Adrenal gland (tissue), 12 donors: ENCODE measurements around the gene ARHGEF38. TPM values are rescaled to one million over a fixed set of nuclear protein-coding genes. Genes with fewer than 3 reads are reported as not detected.

Experiments used
- DNase-seq, 7 donors: peaks; one replicate each; pipeline ENCODE4 v3.0.0-alpha.2; 2019 to 2020
- H3K27ac ChIP-seq, 5 donors: fragments of 200-600 bp; sonication (generic) in 4 of 5; 1 replicate in 3 of 5; 2 replicates in 2 of 5; pipeline versions ENCODE4 v1.5.1 to v1.8.0; 2016 to 2020; ENCODE audit warnings: mild to moderate bottlenecking in 1 of 5
- H3K27me3 ChIP-seq: fragments of 200-600 bp; 2 replicates; pipeline ENCODE4 v1.8.0; 2021
- H3K36me3 ChIP-seq, 2 donors: fragments of 200-600 bp; replicated peaks in 1 of 2; 1 replicate in 1 of 2; 2 replicates in 1 of 2; pipeline versions ENCODE4 v1.5.1 to v1.8.0; 2018 to 2022
- H3K4me1 ChIP-seq, 2 donors: fragments of 200-600 bp; replicated peaks in 1 of 2; 1 replicate in 1 of 2; 2 replicates in 1 of 2; pipeline versions ENCODE4 v1.5.1 to v1.8.0; 2018 to 2021
- H3K4me3 ChIP-seq, 4 donors: fragments of 200-600 bp; sonication (generic) in 3 of 4; one replicate each; pipeline ENCODE4 v1.5.1; 2016 to 2018
- H3K9me3 ChIP-seq, 3 donors: fragments of 200-600 bp; sonication (generic) in 1 of 3; replicated peaks in 1 of 3; 1 replicate in 2 of 3; 2 replicates in 1 of 3; pipeline versions ENCODE4 v1.5.1 to v1.8.0; 2016 to 2021
- POLR2A ChIP-seq, 2 donors: fragments of 450-650 bp; IDR thresholded peaks; one replicate each; pipeline ENCODE4 v1.6.1; 2017; ENCODE audit warnings: antibody characterized with exemption in 2 of 2, mild to moderate bottlenecking in 2 of 2, moderate library complexity in 1 of 2
- WGBS, 4 donors: extraction: QIAGEN DNeasy Blood & Tissue Kit in 2 of 4; methylation state at CpG; one replicate each; pipeline versions ENCODE4 v1.1.5 to v1.1.7; 2013 to 2017; 5-methylcytosine and 5-hydroxymethylcytosine counted together
- intact Hi-C, 2 donors: fragments of 100-400 bp; cut with DNase I; formaldehyde crosslinking; loops; one replicate each; pipeline versions ENCODE4 v1.14.1 to v1.15.0; 2022 to 2023
- polyA plus RNA-seq, 3 donors: library from polyadenylated mRNA; stranded (reverse); fragments of 200-250 nt in 2 of 3; fragments of 350-450 nt in 1 of 3; fragmentation: Illumina TruSeq in 1 of 3; extraction: RNeasy Lipid Tissue Mini Kit (QIAGEN cat#74804) in 1 of 3; gene quantifications; one replicate each; pipeline ENCODE4 v1.2.3, GENCODE V29; 2013 to 2014
- total RNA-seq, 9 donors: library from RNA; depleted of rRNA in 4 of 9; stranded (reverse); fragments of >200 nt in 4 of 9; fragments of 120-200 nt in 1 of 9; fragmentation: NEBNext Ultra II Directional in 1 of 9; extraction: Animal tissue kit (Norgen Biotek cat#: 25700) in 1 of 9; gene quantifications; one replicate each; pipeline versions ENCODE4 v1.1.0 to v1.2.4, GENCODE V29; 2013 to 2023
- TF ChIP-seq, protein P1 (sequence below), 6 experiments: fragments of 450-650 bp in 4 of 6; fragments of 200-600 bp in 2 of 6; sonication (generic) in 1 of 6; IDR thresholded peaks; 1 replicate in 5 of 6; 2 replicates in 1 of 6; pipeline versions ENCODE4 v1.5.1 to v1.8.0; 2016 to 2021; ENCODE audit warnings: antibody characterized with exemption in 6 of 6, mild to moderate bottlenecking in 2 of 6, moderate library complexity in 1 of 6
- donor health status: healthy with polysubstance abuse.
- donor health status: Bipolar disorder and iron deficiency.
- donor health status: DM: yes; HTN: yes; CAD: no.
- donor health status: DM: no; HTN: no; CAD: no.
- donor health status: DM: no; HTN: no; CAD: no.
- donor health status: DM: yes; HTN: yes; CAD: no.

Gene ARHGEF38
- total and polyA plus RNA-seq, 12 donors: not detected

DNA sequence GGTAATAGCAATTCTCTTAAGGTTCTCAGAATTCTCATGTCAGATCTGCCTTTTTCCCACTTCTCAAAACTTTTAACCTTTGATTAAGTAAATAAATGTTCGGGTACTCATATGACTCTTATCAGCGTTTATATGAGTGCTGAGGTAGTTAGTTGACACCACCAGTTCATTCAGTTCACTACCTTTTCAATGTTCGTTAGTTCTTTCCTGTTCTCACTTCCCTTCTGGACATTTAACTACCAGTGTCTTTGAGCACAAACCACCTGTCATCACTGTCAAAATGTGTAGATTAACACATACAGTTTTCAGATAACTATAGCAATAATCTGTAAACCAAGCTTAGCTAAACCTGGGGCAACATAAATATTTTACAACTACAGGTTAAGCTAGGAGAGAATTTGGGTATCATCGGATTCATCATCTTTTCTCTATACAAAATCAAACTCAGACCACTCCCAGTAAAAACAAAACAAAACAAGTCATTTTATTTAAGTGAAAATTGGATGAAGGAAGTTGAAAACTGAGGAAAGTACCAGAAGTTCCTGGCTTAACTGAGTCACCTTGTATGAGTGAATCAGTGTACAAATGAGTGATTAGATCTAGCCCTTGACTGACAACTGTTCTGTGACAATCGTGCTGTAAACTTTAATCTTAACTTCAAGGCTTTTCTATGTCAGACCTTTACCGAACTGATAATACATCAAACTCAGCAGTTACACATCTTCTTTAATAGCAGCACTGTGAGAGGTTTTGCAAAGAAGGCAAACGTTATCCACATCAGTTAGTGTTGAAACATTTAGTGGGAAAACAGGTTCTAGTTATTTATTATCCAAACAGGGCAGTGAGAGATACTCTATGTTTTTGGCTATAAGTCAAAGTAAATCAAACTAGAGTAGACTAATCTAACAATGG lies 41.9 kb downstream of the ARHGEF38 start:
- H3K27me3 ChIP-seq: no peaks in the 10 kb centered on the region
- no peak overlapping the region for H3K4me3 ChIP-seq
- intact Hi-C loops: no loop called here
- no peak overlapping the region for H3K27ac ChIP-seq
- 41 to 52% (median 49%) methylated on average over 7 of the region's 7 CpGs for WGBS, 4 donors
- no peak for DNase-seq
- no peaks in the 10 kb centered on the region for H3K9me3 ChIP-seq
- TF ChIP-seq, protein P1, sequence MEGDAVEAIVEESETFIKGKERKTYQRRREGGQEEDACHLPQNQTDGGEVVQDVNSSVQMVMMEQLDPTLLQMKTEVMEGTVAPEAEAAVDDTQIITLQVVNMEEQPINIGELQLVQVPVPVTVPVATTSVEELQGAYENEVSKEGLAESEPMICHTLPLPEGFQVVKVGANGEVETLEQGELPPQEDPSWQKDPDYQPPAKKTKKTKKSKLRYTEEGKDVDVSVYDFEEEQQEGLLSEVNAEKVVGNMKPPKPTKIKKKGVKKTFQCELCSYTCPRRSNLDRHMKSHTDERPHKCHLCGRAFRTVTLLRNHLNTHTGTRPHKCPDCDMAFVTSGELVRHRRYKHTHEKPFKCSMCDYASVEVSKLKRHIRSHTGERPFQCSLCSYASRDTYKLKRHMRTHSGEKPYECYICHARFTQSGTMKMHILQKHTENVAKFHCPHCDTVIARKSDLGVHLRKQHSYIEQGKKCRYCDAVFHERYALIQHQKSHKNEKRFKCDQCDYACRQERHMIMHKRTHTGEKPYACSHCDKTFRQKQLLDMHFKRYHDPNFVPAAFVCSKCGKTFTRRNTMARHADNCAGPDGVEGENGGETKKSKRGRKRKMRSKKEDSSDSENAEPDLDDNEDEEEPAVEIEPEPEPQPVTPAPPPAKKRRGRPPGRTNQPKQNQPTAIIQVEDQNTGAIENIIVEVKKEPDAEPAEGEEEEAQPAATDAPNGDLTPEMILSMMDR (IDR thresholded peaks at IDR 0.05): no peak
- TF ChIP-seq POLR2A (IDR thresholded peaks at IDR 0.05): no peak
- H3K4me1 ChIP-seq: no peaks in the 10 kb centered on the region
- no peaks in the 10 kb centered on the region for H3K36me3 ChIP-seq

DNA sequence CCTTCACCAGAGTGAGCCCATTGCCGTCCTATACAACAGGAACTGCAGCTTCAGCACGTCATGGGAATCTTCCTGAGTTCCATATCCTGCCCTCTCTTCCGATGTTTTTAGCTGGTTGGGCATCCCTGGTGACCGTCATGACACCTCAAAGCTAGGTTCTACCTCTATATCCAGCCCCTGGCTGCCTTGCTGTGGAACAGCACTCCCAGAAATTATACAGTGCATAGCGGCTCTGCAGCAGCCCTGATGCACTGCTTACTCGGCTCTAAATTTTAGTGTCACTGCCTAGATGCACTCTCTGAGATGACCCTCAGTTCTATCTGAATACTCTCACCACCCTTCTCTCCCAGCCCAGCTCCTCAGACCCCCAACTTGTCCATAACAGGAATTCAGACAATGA lies 44.3 kb downstream of the ARHGEF38 start:
- no peak for TF ChIP-seq POLR2A (IDR thresholded peaks at IDR 0.05)
- TF ChIP-seq, protein P1 (IDR thresholded peaks at IDR 0.05): no peak
- H3K36me3 ChIP-seq: no peaks in the 10 kb centered on the region
- DNase-seq: no peak
- 76 to 86% (median 79%) methylated on average over 6 of the region's 6 CpGs for WGBS, 4 donors
- no peaks in the 10 kb centered on the region for H3K4me1 ChIP-seq
- no peaks in the 10 kb centered on the region for H3K9me3 ChIP-seq
- H3K27ac ChIP-seq: no peak overlapping the region
- intact Hi-C loops: no loop called here
- no peak overlapping the region for H3K4me3 ChIP-seq
- H3K27me3 ChIP-seq: no peaks in the 10 kb centered on the region

DNA sequence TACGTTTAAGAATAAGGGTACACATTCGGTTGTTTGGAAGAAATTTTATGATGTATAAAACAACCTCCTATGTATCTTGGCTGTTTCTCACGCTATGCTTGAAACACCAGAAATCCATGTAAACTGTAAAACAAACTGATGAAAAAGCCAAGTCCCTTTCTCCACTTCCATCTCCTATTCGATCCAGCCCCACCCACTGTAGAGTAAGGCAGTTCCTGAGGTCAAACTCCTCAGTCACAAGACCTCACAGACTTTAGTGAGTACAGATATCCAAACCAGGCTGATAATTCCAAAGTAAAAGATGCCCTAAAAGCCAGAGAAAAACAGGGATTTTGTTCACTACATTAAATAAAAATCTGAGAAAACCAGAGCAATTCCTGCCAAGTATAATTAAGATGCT lies 45.6 kb downstream of the ARHGEF38 start:
- WGBS, 4 donors: 69 to 80% (median 75%) methylated on average over 4 of the region's 4 CpGs
- Histone ChIP-seq H3K4me1 (no peaks in the 10 kb centered on the region), H3K36me3 (no peaks in the 10 kb centered on the region), H3K27me3 (no peaks in the 10 kb centered on the region), H3K4me3 (no peak overlapping the region), H3K27ac (no peak overlapping the region), H3K9me3 (no peaks in the 10 kb centered on the region)
- no peak for DNase-seq
- TF ChIP-seq POLR2A (IDR thresholded peaks at IDR 0.05): no peak
- TF ChIP-seq, protein P1 (IDR thresholded peaks at IDR 0.05): no peak
- intact Hi-C loops: no loop called here

DNA sequence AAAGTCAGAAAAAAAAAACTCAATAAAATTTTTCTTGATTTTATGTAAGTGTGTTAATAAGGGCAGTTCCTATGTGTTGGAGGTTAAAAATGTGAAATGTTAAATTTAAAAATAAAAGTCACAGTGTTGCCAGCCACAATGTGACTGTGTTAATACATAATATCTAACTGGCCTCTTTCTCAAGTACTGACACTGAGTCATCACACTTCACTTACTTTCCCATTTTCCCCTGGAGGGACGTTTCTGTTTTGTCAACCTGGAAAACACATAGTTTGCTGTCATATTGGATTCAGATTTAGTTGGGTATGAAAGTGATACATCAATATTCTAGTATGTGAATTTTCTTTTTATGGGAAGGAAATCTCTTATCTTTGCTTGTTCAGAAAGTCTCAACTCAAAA lies 46.4 kb downstream of the ARHGEF38 start:
- intact Hi-C loops: no loop called here
- Histone ChIP-seq H3K4me3 (no peak overlapping the region), H3K4me1 (no peaks in the 10 kb centered on the region), H3K27me3 (no peaks in the 10 kb centered on the region), H3K9me3 (no peaks in the 10 kb centered on the region), H3K27ac (no peak overlapping the region), H3K36me3 (no peaks in the 10 kb centered on the region)
- TF ChIP-seq, protein P1 (IDR thresholded peaks at IDR 0.05): no peak
- TF ChIP-seq POLR2A (IDR thresholded peaks at IDR 0.05): no peak
- no peak for DNase-seq
- WGBS, 4 donors: 25 to 36% (median 30%) methylated on average over 1 of the region's 1 CpG
